DND-41 (cell line): Measurements from ENCODE around the gene TBPL1.

Experiments
- ATAC-seq: fragments of 200-7000 bp; cut with Tn5 transposase; 3 replicates; pipeline ENCODE4 v1.9.1; 2021; ENCODE audit warnings: low read depth; ENCODE audit not compliant: insufficient read depth
- DNase-seq: peaks from one replicate; pipeline ENCODE4 v3.0.0-alpha.2; 2020
- H2AFZ ChIP-seq: 2 replicates; pipeline ENCODE4 v1.6.0; 2012; ENCODE audit warnings: low read depth, low read length
- H3K27ac ChIP-seq: 2 replicates; pipeline ENCODE4 v1.5.1; 2012; ENCODE audit warnings: low read length, inconsistent platforms
- H3K27me3 ChIP-seq: fragments of 200-600 bp; sonication (generic); 2 replicates; pipeline ENCODE4 v1.6.0; 2012; ENCODE audit warnings: low read length, mild to moderate bottlenecking, inconsistent platforms; ENCODE audit not compliant: insufficient read depth, poor library complexity
- H3K36me3 ChIP-seq: 2 replicates; pipeline ENCODE4 v1.5.1; 2012; ENCODE audit warnings: low read length, inconsistent platforms; ENCODE audit not compliant: insufficient read depth
- H3K4me1 ChIP-seq: 2 replicates; pipeline ENCODE4 v1.5.1; 2012; ENCODE audit warnings: mild to moderate bottlenecking, low read length; ENCODE audit not compliant: insufficient read depth
- H3K4me2 ChIP-seq: 2 replicates; pipeline ENCODE4 v1.6.0; 2012; ENCODE audit warnings: mild to moderate bottlenecking, moderate library complexity, low read length, inconsistent platforms; ENCODE audit not compliant: insufficient read depth
- H3K4me3 ChIP-seq, 2 experiments: fragments of 200-600 bp in 1 of 2; shearing (Covaris generic) in 1 of 2; 2 replicates each; pipeline ENCODE4 v1.5.1; 2012 to 2016; ENCODE audit warnings: inconsistent platforms in 2 of 2, low read length in 2 of 2, mild to moderate bottlenecking in 2 of 2, low read depth in 1 of 2, moderate library complexity in 1 of 2
- H3K79me2 ChIP-seq: 2 replicates; pipeline ENCODE4 v1.6.0; 2012; ENCODE audit warnings: low read length, inconsistent platforms; ENCODE audit not compliant: insufficient read depth
- H3K9ac ChIP-seq: 2 replicates; pipeline ENCODE4 v1.6.0; 2012; ENCODE audit warnings: low read depth, mild to moderate bottlenecking, inconsistent platforms, low read length, moderate library complexity
- H3K9me3 ChIP-seq: 2 replicates; pipeline ENCODE4 v1.5.1; 2012; ENCODE audit warnings: low read length, moderate library complexity, mild to moderate bottlenecking, inconsistent platforms; ENCODE audit not compliant: insufficient read depth, severe bottlenecking
- H4K20me1 ChIP-seq: 2 replicates; pipeline ENCODE4 v1.6.0; 2012; ENCODE audit warnings: low read length; ENCODE audit not compliant: insufficient read depth
- CTCF ChIP-seq: IDR thresholded peaks from 2 replicates; pipeline ENCODE4 v1.5.1; 2012; ENCODE audit warnings: borderline replicate concordance, low read length, moderate library complexity, mild to moderate bottlenecking; ENCODE audit not compliant: poor library complexity, severe bottlenecking; ENCODE audit errors: extremely low read depth
- EZH2 ChIP-seq: IDR thresholded peaks from 3 replicates; pipeline ENCODE4 v1.6.1; 2012; ENCODE audit warnings: borderline replicate concordance, low read depth, mild to moderate bottlenecking, moderate library complexity, low read length, inconsistent platforms; ENCODE audit not compliant: severe bottlenecking

The TBPL1 gene

GRCh38 chr6:133957780-133958242 lies 4.8 kb downstream of the TBPL1 start:
- Histone ChIP-seq H3K9me3 (no peaks in the 10 kb centered on the region), H3K4me1 (peaks cover 28% of the 10 kb centered on the region), H3K4me3 (no peak overlapping the region), H3K27ac (no peak overlapping the region), H3K36me3 (no peaks in the 10 kb centered on the region; the same call in 1 of the 2 replicates), H3K4me2 (no peak overlapping the region), H3K9ac (no peak overlapping the region), H2AFZ (no peak overlapping the region), H3K27me3 (no peaks in the 10 kb centered on the region), H4K20me1 (peaks cover 62% of the 10 kb centered on the region), H3K79me2 (peaks cover 96% of the 10 kb centered on the region)
- ATAC-seq (no peak), DNase-seq (no peak)
- TF ChIP-seq EZH2, result no peak
- no peak for TF ChIP-seq CTCF

- Histone ChIP-seq H3K4me1 (peaks cover 27% of the 10 kb centered on the region), H3K27ac (no peak overlapping the region), H4K20me1 (peaks cover 68% of the 10 kb centered on the region), H3K27me3 (no peaks in the 10 kb centered on the region), H3K36me3 (no peaks in the 10 kb centered on the region), H3K79me2 (peaks cover 96% of the 10 kb centered on the region), H3K9me3 (no peaks in the 10 kb centered on the region), H3K9ac (no peak overlapping the region), H3K4me2 (no peak overlapping the region), H2AFZ (no peak overlapping the region), H3K4me3 (no peak overlapping the region)
- no peak for TF ChIP-seq EZH2
- TF ChIP-seq CTCF, result no peak
- ATAC-seq, result no peak
- DNase-seq, result no peak
These were observed 5.8 kb downstream of the TBPL1 start for GRCh38 chr6:133958791-133959190.

GRCh38 chr6:133959667-133960368 lies 6.8 kb downstream of the TBPL1 start:
- Histone ChIP-seq H3K27me3 (no peaks in the 10 kb centered on the region), H2AFZ (no peak overlapping the region), H3K79me2 (peaks cover 93% of the 10 kb centered on the region), H3K36me3 (no peaks in the 10 kb centered on the region), H3K4me3 (no peak overlapping the region), H4K20me1 (peaks cover 62% of the 10 kb centered on the region), H3K4me2 (no peak overlapping the region), H3K27ac (no peak overlapping the region), H3K4me1 (peaks cover 17% of the 10 kb centered on the region), H3K9ac (no peak overlapping the region), H3K9me3 (no peaks in the 10 kb centered on the region)
- TF ChIP-seq CTCF (no peak), EZH2 (no peak)
- ATAC-seq (no peak), DNase-seq (no peak)
